Measurements from ENCODE around the gene CFAP74.
A peak's percentile ranks its signal among the peaks of the same experiment; 100 is the strongest.

CFAP74 gene

DNA sequence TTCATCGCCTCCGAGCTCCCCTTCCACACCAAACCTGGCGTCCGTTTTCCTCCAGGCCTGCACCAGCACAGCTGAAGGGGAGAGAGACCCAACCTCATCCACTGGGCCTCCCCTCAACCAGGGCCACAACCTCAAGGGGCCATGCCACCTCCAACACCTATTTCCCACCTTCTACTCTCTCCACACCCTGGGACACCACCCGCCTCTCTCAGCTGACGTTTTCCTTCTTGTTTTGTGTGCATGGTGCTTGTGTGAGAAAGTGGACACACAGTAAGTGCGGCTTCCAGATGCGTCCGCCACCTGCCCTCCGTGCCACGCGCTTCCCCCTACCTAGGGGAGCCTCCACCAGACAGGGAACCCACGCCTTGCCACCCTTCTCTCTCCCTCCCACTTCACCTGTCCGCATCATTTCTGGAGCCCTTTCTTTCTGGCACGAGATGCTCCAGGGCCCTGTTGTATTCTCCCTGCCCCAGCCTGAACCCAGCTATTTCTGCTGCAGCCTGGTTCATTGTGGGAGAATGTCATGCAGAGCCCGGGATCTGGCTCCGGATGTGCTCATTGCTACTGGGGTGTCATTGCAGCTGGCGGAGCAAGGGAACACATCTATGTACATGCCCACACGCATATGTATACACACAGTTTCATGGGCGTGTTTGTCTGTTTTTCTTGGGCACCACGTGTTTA, 111.4 kb downstream of the CFAP74 start:
- Histone ChIP-seq H3K4me1 (peaks cover 3% of the 10 kb centered on the region), H2AFZ (peak overlapping the region; percentile 79), H3K27ac (peak overlapping the region; percentile 19)

DNA sequence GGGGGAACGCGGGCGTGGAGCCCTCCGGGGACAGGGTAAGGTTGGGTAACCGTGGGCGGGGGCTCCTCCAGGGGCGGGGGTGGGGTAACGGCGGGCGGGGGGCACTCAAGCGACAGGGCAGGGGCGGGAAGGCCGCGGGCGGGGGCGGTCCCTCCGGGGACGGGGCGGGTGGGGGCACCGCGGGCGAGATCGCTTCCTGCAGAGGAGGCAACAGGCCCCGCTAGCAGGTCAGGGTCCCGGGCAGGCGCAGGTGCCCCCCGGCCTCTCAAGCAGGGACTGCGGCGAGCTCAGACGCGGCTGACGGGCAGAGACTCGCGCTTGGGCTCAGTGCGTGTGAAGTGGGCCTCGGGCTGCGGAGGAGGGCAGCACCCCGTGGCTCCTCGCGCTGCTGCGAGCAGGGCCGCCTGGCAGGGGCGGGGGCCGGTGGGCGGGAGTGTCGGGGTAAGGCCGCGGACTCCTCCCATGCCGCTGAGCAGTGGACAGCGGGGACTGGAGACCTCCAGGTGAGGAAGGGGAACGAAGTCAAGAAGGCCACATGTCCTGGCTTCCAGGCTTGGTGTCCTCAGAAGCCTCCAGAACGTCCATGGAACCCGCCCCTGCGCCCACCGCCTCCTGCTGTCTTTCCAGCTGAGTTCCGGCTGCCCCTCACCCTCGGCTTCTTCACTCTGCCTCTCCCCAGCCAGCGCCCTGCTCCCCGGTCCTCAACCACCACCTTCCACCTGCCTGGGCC, 112.1 kb downstream of the CFAP74 start:
- peaks cover 3% of the 10 kb centered on the region for H3K4me1 ChIP-seq
- H3K4me2 ChIP-seq (ENCODE audit: low read length), result peak overlapping the region; percentile 91
- H3K27me3 ChIP-seq (ENCODE audit: control insufficient read depth, insufficient read depth, low read length), result no peaks in the 10 kb centered on the region
- H3K9ac ChIP-seq, result no peak overlapping the region
- H2AFZ ChIP-seq, result peak overlapping the region; percentile 79
- no peak for TF ChIP-seq CTCF (IDR thresholded peaks at IDR 0.05)
- H3K36me3 ChIP-seq (ENCODE audit: control insufficient read depth, insufficient read depth, low read length), result no peaks in the 10 kb centered on the region
- peaks cover 18% of the 10 kb centered on the region for H3K79me2 ChIP-seq
- no peaks in the 10 kb centered on the region for H3K9me3 ChIP-seq (ENCODE audit: control insufficient read depth, low read length)
- H3K4me3 ChIP-seq (ENCODE audit: low read depth, low read length), result peak overlapping the region; percentile 69
- peak overlapping the region; percentile 19 for H3K27ac ChIP-seq

More for the DNA sequence above, 111.4 kb downstream of the CFAP74 start:
- TF ChIP-seq CTCF (IDR thresholded peaks at IDR 0.05), result no peak
- Histone ChIP-seq H3K4me3 (ENCODE audit: low read depth, low read length) (peak overlapping the region; percentile 69), H3K79me2 (peaks cover 16% of the 10 kb centered on the region), H3K27me3 (ENCODE audit: control insufficient read depth, insufficient read depth, low read length) (no peaks in the 10 kb centered on the region), H3K4me2 (ENCODE audit: low read length) (peak overlapping the region; percentile 91), H3K9ac (no peak overlapping the region), H3K36me3 (ENCODE audit: control insufficient read depth, insufficient read depth, low read length) (no peaks in the 10 kb centered on the region), H3K9me3 (ENCODE audit: control insufficient read depth, low read length) (no peaks in the 10 kb centered on the region)

GRCh38 chr1:1890506-1891348, 112.9 kb downstream of the CFAP74 start, which contains the start of gene GNB1:
Gene GNB1, minus strand, starts transcription at chr1:1891087. Its CDS starts 65,634 bp downstream, at chr1:1825453.
- Histone ChIP-seq H3K36me3 (ENCODE audit: control insufficient read depth, insufficient read depth, low read length) (no peaks in the 10 kb centered on the region), H3K9ac (no peak within 1 kb of the TSS), H3K27me3 (ENCODE audit: control insufficient read depth, insufficient read depth, low read length) (no peaks in the 10 kb centered on the region), H3K27ac (peak within 1 kb of the TSS; percentile 54), H3K79me2 (peaks cover 21% of the 10 kb centered on the region), H2AFZ (peak within 1 kb of the TSS; percentile 79), H3K4me1 (peaks cover 3% of the 10 kb centered on the region), H3K4me3 (ENCODE audit: low read depth, low read length) (peak within 1 kb of the TSS; percentile 70), H3K4me2 (ENCODE audit: low read length) (peak within 1 kb of the TSS; percentile 91), H3K9me3 (ENCODE audit: control insufficient read depth, low read length) (no peaks in the 10 kb centered on the region)
- TF ChIP-seq CTCF (IDR thresholded peaks at IDR 0.05), result no peak

GRCh38 chr1:1889847-1890505, 113.6 kb downstream of the CFAP74 start:
- Histone ChIP-seq H3K27ac (peak overlapping the region; percentile 54), H3K4me1 (peaks cover 3% of the 10 kb centered on the region), H3K4me2 (ENCODE audit: low read length) (peak overlapping the region; percentile 88), H3K27me3 (ENCODE audit: control insufficient read depth, insufficient read depth, low read length) (no peaks in the 10 kb centered on the region), H3K79me2 (peaks cover 21% of the 10 kb centered on the region), H3K9me3 (ENCODE audit: control insufficient read depth, low read length) (no peaks in the 10 kb centered on the region), H3K4me3 (ENCODE audit: low read depth, low read length) (peak overlapping the region; percentile 70), H3K36me3 (ENCODE audit: control insufficient read depth, insufficient read depth, low read length) (no peaks in the 10 kb centered on the region), H2AFZ (peak overlapping the region; percentile 56), H3K9ac (no peak overlapping the region)
- no peak for TF ChIP-seq CTCF (IDR thresholded peaks at IDR 0.05)

Measured in parathyroid adenoma (tissue), 2 donors.